ENCODE results near the gene RXRG. TPM values are rescaled to one million over a fixed set of nuclear protein-coding genes. Genes with fewer than 3 reads are reported as not detected.

The RXRG gene
- total RNA-seq, 6 donors from 2014 or later = 2.3 to 6.1 (median 3.4) TPM; not detected in 2

DNA sequence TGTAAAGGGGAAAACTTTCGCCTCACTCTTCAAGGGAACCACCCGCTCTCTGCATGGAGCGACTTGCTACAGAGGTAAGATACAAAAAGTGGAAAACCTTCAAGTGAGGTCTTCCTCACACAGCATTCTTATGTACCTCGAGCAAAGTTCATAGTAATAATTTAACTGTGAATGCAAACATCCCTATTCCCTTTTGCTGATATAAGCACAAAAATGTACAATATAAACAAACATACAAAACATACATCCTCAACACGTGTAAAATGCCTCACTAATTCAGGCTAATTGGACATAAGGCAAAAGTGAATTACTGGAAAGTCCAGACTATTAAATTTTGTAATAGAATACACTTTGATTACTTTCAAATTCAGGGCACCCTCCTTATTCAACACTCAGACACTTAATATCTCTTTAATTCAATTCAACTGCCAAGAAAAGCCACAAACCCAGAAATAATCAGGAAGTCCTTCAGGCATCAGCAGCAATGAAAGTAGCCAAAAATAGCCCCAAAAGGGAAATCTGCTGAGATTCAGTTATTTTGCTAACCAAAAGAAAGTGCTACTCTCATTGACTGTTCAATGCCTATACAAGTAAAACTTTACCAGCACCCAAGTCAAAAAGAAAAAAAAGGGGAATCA lies 73.2 kb downstream of the RXRG start:
- H3K27me3 ChIP-seq = peaks cover 0 to 2% (median 0%) of the 10 kb centered on the region in 4 donors
- no peak overlapping the region for H3K27ac ChIP-seq
- TF ChIP-seq EP300 (IDR thresholded peaks at IDR 0.05) (no peak), POLR2AphosphoS5 (IDR thresholded peaks at IDR 0.05) (no peak), POLR2A (IDR thresholded peaks at IDR 0.05) (no peak)
- TF ChIP-seq, protein P1, sequence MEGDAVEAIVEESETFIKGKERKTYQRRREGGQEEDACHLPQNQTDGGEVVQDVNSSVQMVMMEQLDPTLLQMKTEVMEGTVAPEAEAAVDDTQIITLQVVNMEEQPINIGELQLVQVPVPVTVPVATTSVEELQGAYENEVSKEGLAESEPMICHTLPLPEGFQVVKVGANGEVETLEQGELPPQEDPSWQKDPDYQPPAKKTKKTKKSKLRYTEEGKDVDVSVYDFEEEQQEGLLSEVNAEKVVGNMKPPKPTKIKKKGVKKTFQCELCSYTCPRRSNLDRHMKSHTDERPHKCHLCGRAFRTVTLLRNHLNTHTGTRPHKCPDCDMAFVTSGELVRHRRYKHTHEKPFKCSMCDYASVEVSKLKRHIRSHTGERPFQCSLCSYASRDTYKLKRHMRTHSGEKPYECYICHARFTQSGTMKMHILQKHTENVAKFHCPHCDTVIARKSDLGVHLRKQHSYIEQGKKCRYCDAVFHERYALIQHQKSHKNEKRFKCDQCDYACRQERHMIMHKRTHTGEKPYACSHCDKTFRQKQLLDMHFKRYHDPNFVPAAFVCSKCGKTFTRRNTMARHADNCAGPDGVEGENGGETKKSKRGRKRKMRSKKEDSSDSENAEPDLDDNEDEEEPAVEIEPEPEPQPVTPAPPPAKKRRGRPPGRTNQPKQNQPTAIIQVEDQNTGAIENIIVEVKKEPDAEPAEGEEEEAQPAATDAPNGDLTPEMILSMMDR (IDR thresholded peaks at IDR 0.05) = no peak
- H3K36me3 ChIP-seq = no peaks in the 10 kb centered on the region
- H3K4me1 ChIP-seq = peaks cover 11 to 19% (median 11%) of the 10 kb centered on the region in 4 donors
- no peak overlapping the region for H3K4me3 ChIP-seq
- H3K9me3 ChIP-seq = no peaks in the 10 kb centered on the region
- ATAC-seq (ENCODE audit: low FRiP score in 2 of 2) (no peak), DNase-seq (no peak)
- 20 to 23% methylated on average over 5 of the region's 5 CpGs for WGBS, 2 donors

DNA sequence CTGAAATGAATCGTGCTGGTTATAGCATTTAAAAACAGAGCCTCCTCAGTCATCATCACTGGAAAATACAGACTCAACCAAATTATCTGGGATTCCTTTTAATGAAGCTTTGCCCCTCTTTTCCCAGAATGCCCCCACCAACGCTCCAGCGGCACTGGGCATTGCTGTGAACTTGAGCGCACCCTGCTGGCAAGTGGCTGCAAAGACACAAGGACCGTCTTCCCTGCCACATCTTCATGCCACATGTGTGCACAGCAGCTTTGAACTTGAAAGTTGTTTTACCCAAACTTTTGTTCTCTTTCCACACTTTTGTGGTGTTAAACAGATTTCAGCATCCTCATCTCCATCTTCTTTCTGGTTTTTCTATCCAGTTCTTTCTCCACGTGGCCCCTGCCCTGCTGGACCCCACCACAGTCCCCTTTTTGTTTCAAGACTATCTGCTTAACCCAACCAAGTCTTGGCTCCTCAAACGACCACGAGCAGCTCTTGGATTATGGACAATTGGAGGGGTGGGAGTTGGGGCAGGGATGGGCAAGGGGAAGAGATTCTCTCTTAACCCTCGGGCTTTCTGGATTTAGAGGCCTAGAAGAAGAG lies 75.6 kb downstream of the RXRG start:
- H3K27ac ChIP-seq = no peak overlapping the region
- H3K9me3 ChIP-seq = no peaks in the 10 kb centered on the region
- no peak for TF ChIP-seq EP300 (IDR thresholded peaks at IDR 0.05)
- TF ChIP-seq POLR2AphosphoS5 (IDR thresholded peaks at IDR 0.05) = no peak
- TF ChIP-seq POLR2A (IDR thresholded peaks at IDR 0.05) = no peak
- TF ChIP-seq, protein P1 (IDR thresholded peaks at IDR 0.05) = peak; percentile 52 to 83 (median 66)
- H3K4me3 ChIP-seq = no peak overlapping the region
- peak in 1 of 2 donors; percentile 74 for ATAC-seq (ENCODE audit: low FRiP score in 2 of 2)
- no peaks in the 10 kb centered on the region for H3K27me3 ChIP-seq
- H3K4me1 ChIP-seq = peaks cover 0 to 9% (median 6%) of the 10 kb centered on the region in 4 donors
- 20 to 23% methylated on average over 9 of the region's 9 CpGs for WGBS, 2 donors
- H3K36me3 ChIP-seq = no peaks in the 10 kb centered on the region
- DNase-seq = peak in 1 of 2 donors; percentile 38

DNA sequence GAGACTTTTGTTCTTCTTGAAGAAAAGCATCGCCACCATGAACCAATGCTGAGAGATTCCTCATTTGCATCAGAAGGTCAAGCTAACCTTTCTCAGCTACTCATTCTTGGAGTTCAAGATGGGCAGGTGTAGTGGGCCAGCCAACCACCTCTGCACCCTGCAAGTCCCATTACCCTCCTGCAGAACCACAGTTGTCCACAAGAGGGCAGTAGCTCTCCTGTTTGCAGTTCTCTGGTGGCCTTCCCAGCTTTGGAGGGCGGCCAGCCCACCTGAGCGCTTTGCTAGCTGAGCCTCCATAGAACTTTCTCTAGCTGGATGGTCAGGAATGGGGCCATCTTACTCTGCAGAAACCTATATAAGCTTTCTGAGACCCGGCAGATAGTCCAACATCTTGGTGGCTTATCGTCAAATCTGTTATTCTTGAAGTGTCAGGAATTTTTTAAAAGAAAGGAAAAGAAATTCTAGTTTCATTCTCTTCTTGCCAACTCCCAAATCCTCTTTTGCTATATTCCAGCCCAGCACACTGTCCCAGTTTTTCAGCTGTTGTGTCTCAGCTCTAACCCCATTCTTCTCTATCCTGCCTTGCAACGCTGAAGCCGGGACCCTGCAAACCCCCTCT lies 77.4 kb downstream of the RXRG start:
- DNase-seq (peak in 1 of 2 donors; percentile 66), ATAC-seq (ENCODE audit: low FRiP score in 2 of 2) (peak in 1 of 2 donors; percentile 64)
- Histone ChIP-seq H3K4me1 (peaks cover 0 to 9% (median 6%) of the 10 kb centered on the region in 4 donors), H3K27me3 (no peaks in the 10 kb centered on the region), H3K4me3 (no peak overlapping the region), H3K27ac (no peak overlapping the region), H3K36me3 (no peaks in the 10 kb centered on the region), H3K9me3 (no peaks in the 10 kb centered on the region)
- 37 to 40% methylated on average over 7 of the region's 7 CpGs for WGBS, 2 donors
- TF ChIP-seq POLR2A (IDR thresholded peaks at IDR 0.05) = no peak
- TF ChIP-seq, protein P1 (IDR thresholded peaks at IDR 0.05) = peak; percentile 67 to 95 (median 78)

DNA sequence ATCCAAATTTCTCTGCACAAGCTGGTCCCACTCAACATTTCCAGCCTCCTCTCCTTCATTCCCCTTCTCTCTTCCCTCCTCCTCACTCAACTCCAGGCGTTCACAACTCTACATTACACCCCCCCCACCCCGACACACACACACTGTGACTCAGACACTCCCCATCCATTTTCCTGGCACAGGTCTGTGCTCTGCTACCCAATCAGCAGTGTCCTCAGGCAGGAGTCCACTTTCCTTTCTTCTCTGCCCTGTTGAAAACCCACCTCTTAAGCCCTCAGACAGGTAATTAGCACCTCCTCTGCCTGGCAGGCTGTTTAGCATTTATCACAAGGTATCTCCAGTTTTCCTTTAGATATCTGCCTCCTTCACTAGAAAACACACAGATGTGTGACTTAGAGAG lies 79.6 kb downstream of the RXRG start:
- H3K27me3 ChIP-seq = no peaks in the 10 kb centered on the region
- H3K4me3 ChIP-seq = no peak overlapping the region
- peak in 1 of 2 donors; percentile 29 for ATAC-seq (ENCODE audit: low FRiP score in 2 of 2)
- no peak for DNase-seq
- H3K9me3 ChIP-seq = no peaks in the 10 kb centered on the region
- WGBS, 2 donors = 54 to 68% methylated on average over 2 of the region's 2 CpGs
- TF ChIP-seq, protein P1 (IDR thresholded peaks at IDR 0.05) = no peak
- TF ChIP-seq POLR2A (IDR thresholded peaks at IDR 0.05) (no peak), POLR2AphosphoS5 (IDR thresholded peaks at IDR 0.05) (no peak), EP300 (IDR thresholded peaks at IDR 0.05) (no peak)
- peaks cover 0 to 4% (median 4%) of the 10 kb centered on the region in 4 donors for H3K4me1 ChIP-seq
- no peak overlapping the region for H3K27ac ChIP-seq
- H3K36me3 ChIP-seq = no peaks in the 10 kb centered on the region
